ENCODE measurements around the gene MAPK12. TPM values are rescaled to one million over a fixed set of nuclear protein-coding genes. Genes with fewer than 3 reads are reported as not detected.

MAPK12 gene
- total RNA-seq, 1 donor from 2014 or later = 63.3 TPM

DNA sequence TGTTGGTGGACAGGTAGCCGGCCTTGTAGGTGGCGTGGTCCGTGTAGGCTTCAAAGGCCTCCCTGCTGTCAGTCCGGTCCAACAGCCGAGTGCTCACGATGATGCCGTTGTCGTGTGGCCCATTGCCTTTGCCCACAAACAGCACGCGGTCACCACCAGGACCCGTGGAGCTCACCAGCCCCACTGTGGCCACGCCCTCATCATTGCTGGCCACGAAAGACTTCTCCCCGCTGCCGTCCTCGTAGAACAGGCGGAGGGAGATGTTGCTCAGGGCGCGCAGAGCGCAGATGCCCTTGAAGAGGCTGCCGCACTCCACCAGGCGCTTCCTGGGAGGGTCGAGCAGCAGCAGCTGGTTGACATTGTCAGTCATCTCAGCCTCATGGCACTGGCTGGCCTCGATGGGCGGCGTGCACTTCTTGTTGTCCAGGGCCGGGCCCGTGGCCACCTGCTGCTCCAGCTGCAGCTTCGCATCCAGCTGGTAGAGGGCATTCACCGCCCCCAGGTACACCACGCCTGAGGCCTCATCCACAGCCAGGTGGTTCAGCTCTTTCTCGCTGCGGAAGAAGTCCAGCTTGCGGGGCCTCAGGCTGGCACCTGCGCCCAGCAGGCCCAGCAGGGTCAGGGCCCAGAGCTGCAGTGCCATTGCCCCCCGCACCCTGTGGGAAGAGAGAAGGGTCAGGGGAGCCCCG is 28.6 kb upstream of the MAPK12 start:
- DNase-seq (ENCODE audit: low spot score in 2 of 2, unreplicated experiment in 2 of 2) = no peak
- Mint-ChIP-seq H3K9me3 (no peaks in the 10 kb centered on the region), H3K27ac (no peak overlapping the region), H3K4me1 (peaks cover 22% of the 10 kb centered on the region), H3K4me3 (no peak overlapping the region), H3K36me3 (peaks cover 10% of the 10 kb centered on the region), H3K27me3 (ENCODE audit: low read depth) (no peaks in the 10 kb centered on the region)
- TF ChIP-seq CTCF (IDR thresholded peaks at IDR 0.05; ENCODE audit: unreplicated experiment) = no peak

DNA sequence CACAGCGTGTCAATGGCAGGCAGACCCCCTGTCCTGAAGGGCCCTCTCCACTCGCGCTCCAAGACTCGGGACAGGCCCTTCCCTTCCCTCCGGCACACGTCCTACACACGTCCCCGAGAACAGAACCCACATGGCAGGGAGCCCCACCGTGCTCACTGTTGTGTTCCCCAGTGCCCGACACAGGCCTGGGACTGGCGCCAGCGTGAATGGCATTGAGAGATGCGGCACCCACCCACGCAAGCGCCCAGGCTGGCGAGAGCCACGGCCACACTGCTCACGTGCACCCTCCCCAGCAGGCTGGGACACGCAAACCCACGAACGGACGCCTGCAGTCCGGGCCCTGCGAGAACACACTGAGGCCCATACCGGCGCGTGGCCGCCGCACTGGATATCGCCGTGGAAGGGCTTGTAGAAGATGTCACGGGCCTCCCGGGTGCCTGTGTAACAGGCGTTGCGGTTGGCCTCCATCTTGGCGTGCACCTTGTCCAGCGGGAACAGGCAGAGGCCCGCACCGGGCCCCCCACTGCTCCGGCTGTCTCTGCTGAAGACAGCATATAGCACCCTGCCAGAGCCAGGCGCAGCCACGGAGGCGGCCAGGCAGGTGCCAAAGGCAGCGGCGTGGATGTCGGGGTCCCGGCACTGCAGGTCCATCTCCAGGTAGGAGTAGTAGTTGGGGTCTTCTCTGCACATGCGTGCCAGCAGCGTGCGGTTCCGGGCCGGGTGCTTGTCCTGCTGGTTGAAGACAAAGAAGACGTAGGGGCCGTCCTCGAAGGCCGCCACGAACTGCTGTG is 27.9 kb upstream of the MAPK12 start:
- H3K9me3 Mint-ChIP-seq = no peaks in the 10 kb centered on the region

GRCh38 chr22:50287731-50288130 is 26.2 kb upstream of the MAPK12 start:
- no peak overlapping the region for H3K4me3 Mint-ChIP-seq
- H3K36me3 Mint-ChIP-seq = peaks cover 10% of the 10 kb centered on the region
- peaks cover 18% of the 10 kb centered on the region for H3K4me1 Mint-ChIP-seq
- no peaks in the 10 kb centered on the region for H3K9me3 Mint-ChIP-seq
- H3K27ac Mint-ChIP-seq = no peak overlapping the region
- DNase-seq (ENCODE audit: low spot score in 2 of 2, unreplicated experiment in 2 of 2) = no peak
- TF ChIP-seq CTCF (IDR thresholded peaks at IDR 0.05; ENCODE audit: unreplicated experiment) = no peak
- H3K27me3 Mint-ChIP-seq (ENCODE audit: low read depth) = no peaks in the 10 kb centered on the region

More for the DNA sequence above, 27.9 kb upstream of the MAPK12 start:
- peaks cover 23% of the 10 kb centered on the region for H3K4me1 Mint-ChIP-seq
- no peak overlapping the region for H3K4me3 Mint-ChIP-seq
- H3K27ac Mint-ChIP-seq = no peak overlapping the region
- DNase-seq (ENCODE audit: low spot score in 2 of 2, unreplicated experiment in 2 of 2) = no peak
- peaks cover 10% of the 10 kb centered on the region for H3K36me3 Mint-ChIP-seq
- H3K27me3 Mint-ChIP-seq (ENCODE audit: low read depth) = no peaks in the 10 kb centered on the region
- no peak for TF ChIP-seq CTCF (IDR thresholded peaks at IDR 0.05; ENCODE audit: unreplicated experiment)

DNA sequence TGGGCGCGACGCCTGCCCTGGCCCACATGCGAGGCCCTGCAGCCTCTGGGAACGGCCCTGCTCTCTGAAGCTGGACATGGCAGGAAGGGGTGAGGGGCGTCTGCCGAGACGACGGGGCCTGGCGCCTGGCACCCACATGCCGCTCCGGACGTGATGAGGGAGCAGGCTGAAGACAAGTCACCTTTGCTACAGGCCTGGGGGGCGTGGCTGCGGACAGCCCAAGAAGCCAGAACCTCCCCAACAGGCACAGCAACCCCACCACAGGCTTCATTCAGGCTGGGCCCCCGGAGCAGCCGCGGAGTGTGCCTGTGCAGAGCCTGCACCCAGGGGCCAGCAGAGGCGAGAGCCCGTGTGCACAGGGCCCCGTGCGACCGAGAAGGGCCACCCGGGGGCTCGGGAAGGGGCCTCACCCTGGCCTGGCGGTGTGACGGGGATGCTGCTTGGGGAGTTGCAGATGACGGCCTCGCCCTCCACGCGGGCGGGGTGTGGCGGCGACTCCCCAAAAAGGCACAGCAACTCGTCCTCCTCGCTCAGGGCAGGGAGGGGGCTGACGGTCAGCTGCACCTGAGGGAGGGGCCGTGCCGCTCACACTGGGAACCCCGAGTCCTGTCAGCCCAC is 25.3 kb upstream of the MAPK12 start:
- Mint-ChIP-seq H3K4me1 (peaks cover 13% of the 10 kb centered on the region), H3K9me3 (no peaks in the 10 kb centered on the region), H3K4me3 (no peak overlapping the region), H3K27me3 (ENCODE audit: low read depth) (no peaks in the 10 kb centered on the region), H3K36me3 (peaks cover 9% of the 10 kb centered on the region), H3K27ac (no peak overlapping the region)
- no peak for DNase-seq (ENCODE audit: low spot score in 2 of 2, unreplicated experiment in 2 of 2)
- TF ChIP-seq CTCF (IDR thresholded peaks at IDR 0.05; ENCODE audit: unreplicated experiment) = no peak

DNA sequence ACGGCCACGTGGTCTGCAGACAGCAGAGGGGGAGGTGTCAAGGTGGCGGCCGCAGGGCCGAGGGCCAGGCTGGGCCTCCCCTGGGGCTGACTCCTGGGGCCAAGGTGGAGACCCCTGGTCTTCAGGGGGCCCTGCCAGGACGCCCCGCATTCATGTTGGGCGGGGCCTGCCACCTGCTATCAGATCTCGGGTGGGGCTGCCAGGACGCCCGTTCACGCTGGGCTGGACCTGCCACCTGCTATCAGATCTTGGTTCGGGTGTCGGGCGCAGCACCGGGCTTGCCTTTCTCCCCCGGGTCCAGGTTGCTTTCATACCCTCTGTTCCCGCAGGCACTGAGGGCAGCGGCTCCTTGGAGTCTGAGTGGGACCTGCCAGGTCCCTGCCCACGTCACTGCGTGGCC is 24.8 kb upstream of the MAPK12 start:
- no peaks in the 10 kb centered on the region for H3K9me3 Mint-ChIP-seq
- H3K27ac Mint-ChIP-seq = peak overlapping the region; percentile 53
- peaks cover 9% of the 10 kb centered on the region for H3K36me3 Mint-ChIP-seq
- peaks cover 10% of the 10 kb centered on the region for H3K4me1 Mint-ChIP-seq
- no peak for TF ChIP-seq CTCF (IDR thresholded peaks at IDR 0.05; ENCODE audit: unreplicated experiment)
- H3K4me3 Mint-ChIP-seq = no peak overlapping the region
- no peak for DNase-seq (ENCODE audit: low spot score in 2 of 2, unreplicated experiment in 2 of 2)
- no peaks in the 10 kb centered on the region for H3K27me3 Mint-ChIP-seq (ENCODE audit: low read depth)
